ENCODE measurements around the gene EIF2AK3.
A peak's percentile ranks its signal among the peaks of the same experiment; 100 is the strongest.
"Not testable (repeated sequence)": the region's sequence is repeated elsewhere in the genome, so short reads cannot be mapped to it uniquely, and the experiment has no call there.

The EIF2AK3 gene

GRCh38 chr2:88636026-88636425 is 8.8 kb upstream of the EIF2AK3 start:
- no peak for ATAC-seq

GRCh38 chr2:88632569-88632968 is 5.3 kb upstream of the EIF2AK3 start:
- ATAC-seq = no peak

GRCh38 chr2:88628571-88628939 is 1.3 kb upstream of the EIF2AK3 start:
- ATAC-seq = no peak

GRCh38 chr2:88627856-88628570 is 749 bp upstream of the EIF2AK3 start:
- peak; percentile 41 to 43 for ATAC-seq

GRCh38 chr2:88626171-88627054 is 851 bp downstream of the EIF2AK3 start:
- no peak for ATAC-seq

- no peak for ATAC-seq
Measured at GRCh38 chr2:88624477-88624876, 2.8 kb downstream of the EIF2AK3 start.

GRCh38 chr2:88623831-88624465 is 3.3 kb downstream of the EIF2AK3 start:
- ATAC-seq = not testable (repeated sequence)

GRCh38 chr2:88622307-88622706 is 5.0 kb downstream of the EIF2AK3 start:
- ATAC-seq = no peak

- ATAC-seq = no peak
Measured at GRCh38 chr2:88621432-88621831, 5.8 kb downstream of the EIF2AK3 start.

GRCh38 chr2:88620015-88620414 is 7.2 kb downstream of the EIF2AK3 start:
- ATAC-seq = no peak

- no peak for ATAC-seq
Measured at GRCh38 chr2:88615822-88616221, 11.4 kb downstream of the EIF2AK3 start.

- no peak for ATAC-seq
Measured at GRCh38 chr2:88614497-88615157, 12.6 kb downstream of the EIF2AK3 start.

GRCh38 chr2:88613921-88614320 is 13.3 kb downstream of the EIF2AK3 start:
- ATAC-seq = no peak

- no peak for ATAC-seq
Measured at GRCh38 chr2:88608184-88608583, 19.1 kb downstream of the EIF2AK3 start.

- ATAC-seq = no peak
Measured at GRCh38 chr2:88607416-88607815, 19.8 kb downstream of the EIF2AK3 start.

GRCh38 chr2:88606371-88607030 is 20.8 kb downstream of the EIF2AK3 start:
- ATAC-seq = no peak

GRCh38 chr2:88603146-88603545 is 24.1 kb downstream of the EIF2AK3 start:
- no peak for ATAC-seq

- ATAC-seq = no peak
Measured at GRCh38 chr2:88602022-88602421, 25.2 kb downstream of the EIF2AK3 start.

- ATAC-seq = no peak
Measured at GRCh38 chr2:88601286-88601685, 26.0 kb downstream of the EIF2AK3 start.

- ATAC-seq = peak; percentile 100
Measured at GRCh38 chr2:88600038-88600465, 27.2 kb downstream of the EIF2AK3 start.

GRCh38 chr2:88599527-88599926 is 27.7 kb downstream of the EIF2AK3 start:
- ATAC-seq = no peak

GRCh38 chr2:88597168-88597567 is 30.1 kb downstream of the EIF2AK3 start:
- ATAC-seq = no peak

All from activated CD4-positive, CD25-positive, alpha-beta regulatory T cell treated with anti-CD3 and anti-CD28 coated beads, Interleukin-2, amount 50 U/mL, for 24 hours (primary cell).